ENCODE data around the gene NDRG3.

The NDRG3 gene

GRCh38 chr20:36744764-36745191 lies 1.1 kb downstream of the NDRG3 start:
- peak overlapping the region; percentile 92 to 94 for H3K4me3 Mint-ChIP-seq
- ATAC-seq (replicated peaks) (no peak), DNase-seq (no peak)
- H3K27ac Mint-ChIP-seq = peak overlapping the region; percentile 94
- no peaks in the 10 kb centered on the region for H3K27me3 Mint-ChIP-seq
- H3K4me1 Mint-ChIP-seq = peaks cover 12 to 27% of the 10 kb centered on the region in 2 donors
- H3K36me3 Mint-ChIP-seq = peaks cover 0 to 2% of the 10 kb centered on the region in 2 donors
- no peaks in the 10 kb centered on the region for H3K9me3 Mint-ChIP-seq

- DNase-seq (no peak), ATAC-seq (replicated peaks) (no peak)
- Mint-ChIP-seq H3K4me1 (peaks cover 12 to 27% of the 10 kb centered on the region in 2 donors), H3K36me3 (peaks cover 0 to 2% of the 10 kb centered on the region in 2 donors), H3K27ac (no peak overlapping the region), H3K27me3 (no peaks in the 10 kb centered on the region), H3K9me3 (no peaks in the 10 kb centered on the region), H3K4me3 (peak overlapping the region; percentile 12 to 37)
Measured at GRCh38 chr20:36744243-36744642, 1.6 kb downstream of the NDRG3 start.

GRCh38 chr20:36742558-36742957 lies 3.3 kb downstream of the NDRG3 start:
- Mint-ChIP-seq H3K4me3 (no peak overlapping the region), H3K27me3 (no peaks in the 10 kb centered on the region), H3K9me3 (no peaks in the 10 kb centered on the region), H3K36me3 (peaks cover 0 to 2% of the 10 kb centered on the region in 2 donors), H3K4me1 (peaks cover 12 to 27% of the 10 kb centered on the region in 2 donors), H3K27ac (no peak overlapping the region)
- DNase-seq (no peak), ATAC-seq (replicated peaks) (no peak)

- Mint-ChIP-seq H3K4me1 (peaks cover 12 to 19% of the 10 kb centered on the region in 2 donors), H3K4me3 (no peak overlapping the region), H3K36me3 (peaks cover 0 to 2% of the 10 kb centered on the region in 2 donors), H3K27ac (no peak overlapping the region), H3K9me3 (no peaks in the 10 kb centered on the region), H3K27me3 (no peaks in the 10 kb centered on the region)
- DNase-seq (no peak), ATAC-seq (replicated peaks) (no peak)
Measured at GRCh38 chr20:36741072-36741471, 4.8 kb downstream of the NDRG3 start.

GRCh38 chr20:36737183-36737499 lies 8.7 kb downstream of the NDRG3 start:
- H3K36me3 Mint-ChIP-seq = peaks cover 0 to 2% of the 10 kb centered on the region in 2 donors
- ATAC-seq (replicated peaks) (no peak), DNase-seq (no peak)
- H3K27me3 Mint-ChIP-seq = no peaks in the 10 kb centered on the region
- no peaks in the 10 kb centered on the region for H3K9me3 Mint-ChIP-seq
- no peak overlapping the region for H3K4me3 Mint-ChIP-seq
- peaks cover 9 to 12% of the 10 kb centered on the region in 2 donors for H3K4me1 Mint-ChIP-seq
- H3K27ac Mint-ChIP-seq = no peak overlapping the region

GRCh38 chr20:36736451-36737182 lies 9.3 kb downstream of the NDRG3 start:
- Mint-ChIP-seq H3K27me3 (no peaks in the 10 kb centered on the region), H3K4me3 (no peak overlapping the region), H3K4me1 (peaks cover 9 to 12% of the 10 kb centered on the region in 2 donors), H3K9me3 (no peaks in the 10 kb centered on the region), H3K36me3 (peaks cover 0 to 2% of the 10 kb centered on the region in 2 donors), H3K27ac (peak overlapping the region; percentile 59)
- ATAC-seq (replicated peaks) = no peak
- no peak for DNase-seq

GRCh38 chr20:36732456-36732855 lies 13.4 kb downstream of the NDRG3 start:
- H3K27me3 Mint-ChIP-seq = no peaks in the 10 kb centered on the region
- H3K4me1 Mint-ChIP-seq = peaks cover 5 to 16% of the 10 kb centered on the region in 2 donors
- ATAC-seq (replicated peaks) = no peak
- H3K9me3 Mint-ChIP-seq = no peaks in the 10 kb centered on the region
- H3K4me3 Mint-ChIP-seq = no peak overlapping the region
- no peak for DNase-seq
- H3K36me3 Mint-ChIP-seq = peaks cover 3 to 5% of the 10 kb centered on the region in 2 donors
- H3K27ac Mint-ChIP-seq = no peak overlapping the region

- peak; percentile 74 to 93 for ATAC-seq (replicated peaks)
- Mint-ChIP-seq H3K4me3 (no peak overlapping the region), H3K9me3 (no peaks in the 10 kb centered on the region), H3K36me3 (peaks cover 2 to 3% of the 10 kb centered on the region in 2 donors), H3K27ac (no peak overlapping the region), H3K4me1 (peaks cover 0 to 11% of the 10 kb centered on the region in 2 donors), H3K27me3 (no peaks in the 10 kb centered on the region)
- no peak for DNase-seq
Measured at GRCh38 chr20:36728986-36729385, 16.9 kb downstream of the NDRG3 start.

GRCh38 chr20:36726168-36726567 lies 19.7 kb downstream of the NDRG3 start:
- H3K4me1 Mint-ChIP-seq = peaks cover 0 to 6% of the 10 kb centered on the region in 2 donors
- DNase-seq = no peak
- no peaks in the 10 kb centered on the region for H3K9me3 Mint-ChIP-seq
- H3K36me3 Mint-ChIP-seq = peaks cover under 1 to 3% of the 10 kb centered on the region in 2 donors
- no peak for ATAC-seq (replicated peaks)
- H3K4me3 Mint-ChIP-seq = no peak overlapping the region
- H3K27ac Mint-ChIP-seq = no peak overlapping the region
- H3K27me3 Mint-ChIP-seq = no peaks in the 10 kb centered on the region

GRCh38 chr20:36720510-36720909 lies 25.4 kb downstream of the NDRG3 start:
- DNase-seq (no peak), ATAC-seq (replicated peaks) (peak; percentile 14 to 52)
- no peaks in the 10 kb centered on the region for H3K27me3 Mint-ChIP-seq
- H3K4me1 Mint-ChIP-seq = peaks cover 1 to 7% of the 10 kb centered on the region in 2 donors
- peaks cover 8 to 19% of the 10 kb centered on the region in 2 donors for H3K36me3 Mint-ChIP-seq
- H3K9me3 Mint-ChIP-seq = no peaks in the 10 kb centered on the region
- H3K4me3 Mint-ChIP-seq = no peak overlapping the region
- peak overlapping the region; percentile 9 for H3K27ac Mint-ChIP-seq

GRCh38 chr20:36717657-36718056 lies 28.2 kb downstream of the NDRG3 start:
- Mint-ChIP-seq H3K4me1 (peaks cover 1 to 7% of the 10 kb centered on the region in 2 donors), H3K4me3 (no peak overlapping the region), H3K36me3 (peaks cover 8 to 30% of the 10 kb centered on the region in 2 donors), H3K9me3 (no peaks in the 10 kb centered on the region), H3K27ac (no peak overlapping the region), H3K27me3 (no peaks in the 10 kb centered on the region)
- ATAC-seq (replicated peaks) (no peak), DNase-seq (no peak)

- no peak for ATAC-seq (replicated peaks)
- H3K27ac Mint-ChIP-seq = no peak overlapping the region
- peaks cover 8 to 30% of the 10 kb centered on the region in 2 donors for H3K36me3 Mint-ChIP-seq
- DNase-seq = no peak
- H3K9me3 Mint-ChIP-seq = no peaks in the 10 kb centered on the region
- H3K4me3 Mint-ChIP-seq = no peak overlapping the region
- peaks cover 1 to 7% of the 10 kb centered on the region in 2 donors for H3K4me1 Mint-ChIP-seq
- H3K27me3 Mint-ChIP-seq = no peaks in the 10 kb centered on the region
Measured at GRCh38 chr20:36717021-36717420, 28.9 kb downstream of the NDRG3 start.

GRCh38 chr20:36712775-36713174 lies 33.1 kb downstream of the NDRG3 start:
- no peaks in the 10 kb centered on the region for H3K27me3 Mint-ChIP-seq
- H3K9me3 Mint-ChIP-seq = no peaks in the 10 kb centered on the region

GRCh38 chr20:36709126-36709525 lies 36.8 kb downstream of the NDRG3 start:
- Mint-ChIP-seq H3K4me1 (no peaks in the 10 kb centered on the region), H3K4me3 (no peak overlapping the region), H3K27ac (no peak overlapping the region), H3K36me3 (peaks cover 5 to 16% of the 10 kb centered on the region in 2 donors), H3K27me3 (no peaks in the 10 kb centered on the region), H3K9me3 (no peaks in the 10 kb centered on the region)
- ATAC-seq (replicated peaks) (no peak), DNase-seq (no peak)

More at GRCh38 chr20:36712775-36713174, 33.1 kb downstream of the NDRG3 start:
- DNase-seq (no peak), ATAC-seq (replicated peaks) (no peak)
- Mint-ChIP-seq H3K27ac (no peak overlapping the region), H3K4me3 (no peak overlapping the region), H3K4me1 (no peaks in the 10 kb centered on the region), H3K36me3 (peaks cover 1 to 12% of the 10 kb centered on the region in 2 donors)

GRCh38 chr20:36703530-36703929 lies 42.4 kb downstream of the NDRG3 start:
- no peaks in the 10 kb centered on the region for H3K9me3 Mint-ChIP-seq
- peaks cover 3 to 6% of the 10 kb centered on the region in 2 donors for H3K4me1 Mint-ChIP-seq
- peaks cover 6 to 15% of the 10 kb centered on the region in 2 donors for H3K36me3 Mint-ChIP-seq
- no peaks in the 10 kb centered on the region for H3K27me3 Mint-ChIP-seq
- ATAC-seq (replicated peaks) (no peak), DNase-seq (no peak)
- H3K4me3 Mint-ChIP-seq = no peak overlapping the region
- H3K27ac Mint-ChIP-seq = no peak overlapping the region
